ENCODE data around the gene NTRK1.

Gene NTRK1

GRCh38 chr1:156879876-156880275, 19.2 kb downstream of the NTRK1 start:
- no peak overlapping the region for H3K27ac ChIP-seq
- TF ChIP-seq CTCF (conservative IDR thresholded peaks at IDR 0.05; ENCODE audit: low read depth): no peak
- DNase-seq (ENCODE audit: low spot score): no peak
- POLR2A ChIA-PET (ENCODE audit: low non-redundant PET): no interaction called here
- CTCF ChIA-PET: interaction anchor here (0.7 to 1.7 kb wide), 2 partner anchors 12 to 20 kb away, joined by 4 to 10 read pairs; partner anchors contain the start of gene NTRK1

GRCh38 chr1:156880473-156880872, 19.8 kb downstream of the NTRK1 start:
- POLR2A ChIA-PET (ENCODE audit: low non-redundant PET): no interaction called here
- DNase-seq (ENCODE audit: low spot score): no peak
- no peak overlapping the region for H3K27ac ChIP-seq
- no peak for TF ChIP-seq CTCF (conservative IDR thresholded peaks at IDR 0.05; ENCODE audit: low read depth)
- CTCF ChIA-PET: interaction anchor here (0.5 to 1.7 kb wide), 4 partner anchors 9 to 738 kb away, joined by 3 to 10 read pairs (median 4); partner anchors contain the start of gene NTRK1

DNA sequence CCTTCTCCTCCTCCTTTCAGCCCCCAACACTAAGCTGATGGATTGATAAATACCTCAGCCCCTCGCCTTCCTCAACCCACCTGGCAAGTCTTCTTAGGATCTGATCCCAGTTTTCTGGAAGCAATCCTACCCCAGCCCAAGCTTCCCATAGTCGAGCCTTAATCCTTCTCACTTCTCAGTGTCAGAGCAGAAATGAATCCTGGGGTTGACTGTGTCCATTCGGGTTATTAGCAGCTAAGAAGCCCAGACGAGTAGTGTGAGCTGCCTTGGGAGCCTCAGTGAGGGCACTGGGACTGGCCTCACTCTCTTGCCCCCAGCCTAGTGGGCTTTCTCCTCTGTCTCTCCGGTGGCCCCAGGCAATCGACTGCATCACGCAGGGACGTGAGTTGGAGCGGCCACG, 20.4 kb downstream of the NTRK1 start:
- POLR2A ChIA-PET (ENCODE audit: low non-redundant PET): no interaction called here

DNA sequence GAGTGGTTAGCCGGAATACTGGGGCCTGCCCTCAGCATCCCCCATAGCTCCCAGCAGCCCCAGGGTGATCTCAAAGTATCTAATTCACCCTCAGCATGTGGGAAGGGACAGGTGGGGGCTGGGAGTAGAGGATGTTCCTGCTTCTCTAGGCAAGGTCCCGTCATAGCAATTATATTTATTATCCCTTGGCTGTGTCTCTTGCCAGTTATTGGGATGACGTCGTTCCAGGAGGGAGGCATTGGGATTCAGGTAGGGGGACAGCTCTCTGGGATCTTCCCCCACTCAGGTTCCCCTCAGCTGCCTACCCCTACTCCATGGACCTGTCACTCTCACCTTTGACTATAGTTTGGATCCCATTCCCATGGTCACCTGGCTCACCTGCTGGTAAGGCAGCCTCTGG, 21.0 kb downstream of the NTRK1 start:
- ChIA-PET CTCF (interaction anchor here (0.8 kb wide), 1 partner anchor 46 kb away, joined by 3 read pairs; no protein-coding TSS in a partner anchor), POLR2A (ENCODE audit: low non-redundant PET) (no interaction called here)
- H3K27ac ChIP-seq: no peak overlapping the region
- TF ChIP-seq CTCF (conservative IDR thresholded peaks at IDR 0.05; ENCODE audit: low read depth): no peak
- no peak for DNase-seq (ENCODE audit: low spot score)

More for the DNA sequence above, 20.4 kb downstream of the NTRK1 start:
- H3K27ac ChIP-seq: no peak overlapping the region
- DNase-seq (ENCODE audit: low spot score): no peak
- CTCF ChIA-PET: interaction anchor here (0.8 to 1.7 kb wide), 3 partner anchors 9 to 47 kb away, joined by 3 to 10 read pairs (median 3); partner anchors contain the start of gene NTRK1
- TF ChIP-seq CTCF (conservative IDR thresholded peaks at IDR 0.05; ENCODE audit: low read depth): no peak

DNA sequence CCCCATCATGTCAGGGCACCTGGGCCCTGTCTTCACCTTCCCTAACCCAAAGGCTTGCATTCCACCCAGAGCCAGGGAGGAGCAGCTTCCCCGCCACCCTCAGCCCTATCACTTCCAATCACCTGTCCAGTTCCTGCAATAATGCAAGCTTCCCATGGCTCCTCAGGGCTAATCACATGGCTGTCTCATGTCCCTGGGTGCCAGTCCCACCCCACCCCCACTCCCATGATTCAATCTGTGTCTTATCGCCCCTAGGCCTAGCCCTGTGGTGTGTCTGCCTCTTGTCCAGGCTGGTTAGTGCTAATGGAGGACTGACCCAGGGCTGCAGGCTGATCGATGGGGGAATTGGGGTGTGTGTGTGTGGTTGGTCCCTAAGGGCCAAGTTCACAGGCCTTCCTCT, 21.9 kb downstream of the NTRK1 start:
- no peak overlapping the region for H3K27ac ChIP-seq
- no peak for TF ChIP-seq CTCF (conservative IDR thresholded peaks at IDR 0.05; ENCODE audit: low read depth)
- ChIA-PET POLR2A (ENCODE audit: low non-redundant PET) (no interaction called here), CTCF (no interaction called here)
- DNase-seq (ENCODE audit: low spot score): no peak

- POLR2A ChIA-PET (ENCODE audit: low non-redundant PET): interaction anchor here (0.6 kb wide), 1 partner anchor 12 kb away, joined by 10 read pairs; no protein-coding TSS in a partner anchor
- no peak for DNase-seq (ENCODE audit: low spot score)
- no peak overlapping the region for H3K27ac ChIP-seq
- TF ChIP-seq CTCF (conservative IDR thresholded peaks at IDR 0.05; ENCODE audit: low read depth): no peak
- CTCF ChIA-PET: interaction anchor here (1.3 kb wide), 1 partner anchor 44 kb away, joined by 3 read pairs; no protein-coding TSS in a partner anchor
Observed at GRCh38 chr1:156883919-156884318, 23.3 kb downstream of the NTRK1 start.
